Subcutaneous abdominal adipose tissue (tissue), 5 donors: Measurements from ENCODE around the gene RDX.
"Not testable (repeated sequence)": the region's sequence is repeated elsewhere in the genome, so short reads cannot be mapped to it uniquely, and the experiment has no call there.

Experiments used
- H3K27ac ChIP-seq: one replicate; pipeline ENCODE4 v1.7.0; 2013; ENCODE audit warnings: low read depth, mild to moderate bottlenecking, inconsistent platforms, low read length, moderate library complexity
- H3K27me3 ChIP-seq, 5 donors: one replicate each; pipeline ENCODE4 v1.7.0; 2013; ENCODE audit warnings: low read length in 5 of 5, inconsistent platforms in 1 of 5; ENCODE audit not compliant: control insufficient read depth in 5 of 5, insufficient read depth in 4 of 5
- H3K36me3 ChIP-seq, 5 donors: one replicate each; pipeline ENCODE4 v1.7.0; 2013; ENCODE audit warnings: low read length in 5 of 5; ENCODE audit not compliant: control insufficient read depth in 5 of 5, insufficient read depth in 5 of 5
- H3K4me1 ChIP-seq, 5 donors: one replicate each; pipeline ENCODE4 v1.7.0; 2013; ENCODE audit warnings: low read length in 5 of 5, mild to moderate bottlenecking in 3 of 5, moderate library complexity in 1 of 5; ENCODE audit not compliant: control insufficient read depth in 5 of 5, insufficient read depth in 5 of 5
- H3K4me3 ChIP-seq, 5 donors: one replicate each; pipeline ENCODE4 v1.7.0; 2013; ENCODE audit warnings: low read length in 5 of 5, low read depth in 1 of 5
- H3K9ac ChIP-seq, 5 donors: one replicate each; pipeline ENCODE4 v1.7.0; 2013; ENCODE audit warnings: low read length in 5 of 5, mild to moderate bottlenecking in 4 of 5, moderate library complexity in 3 of 5
- H3K9me3 ChIP-seq, 5 donors: one replicate each; pipeline ENCODE4 v1.7.0; 2013; ENCODE audit warnings: low read length in 5 of 5; ENCODE audit not compliant: control insufficient read depth in 5 of 5
- donor health status: healthy.
- donor health status: healthy.
- donor health status: healthy.
- donor health status: healthy.
- donor health status: healthy.

Gene RDX

DNA sequence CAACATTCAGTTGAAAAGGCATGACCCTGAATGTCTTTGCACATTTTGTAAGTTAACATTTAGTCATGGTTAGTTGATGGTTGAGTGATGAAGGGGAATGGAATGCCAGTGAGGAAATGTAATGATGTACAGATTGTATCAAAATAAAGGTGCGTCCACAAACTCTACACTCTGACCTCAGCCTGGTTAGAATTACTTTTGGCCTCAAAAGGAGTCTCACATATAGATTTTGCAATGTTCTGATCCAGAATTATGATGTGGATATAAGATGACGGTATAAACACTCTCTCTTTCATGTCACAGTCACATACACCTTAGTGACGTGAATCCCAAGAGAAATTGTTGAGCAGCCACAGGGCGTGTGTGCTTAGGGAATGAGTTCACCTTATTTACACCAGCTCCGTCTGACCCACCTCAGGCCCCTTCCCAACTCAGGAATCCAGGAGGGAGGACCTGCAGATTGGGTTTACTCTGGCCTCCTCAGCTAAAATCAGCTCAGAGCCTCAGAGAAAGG lies 100.1 kb downstream of the RDX start:
- Histone ChIP-seq H3K27ac (no peak overlapping the region), H3K4me1 (no peaks in the 10 kb centered on the region), H3K9ac (no peak overlapping the region), H3K27me3 (no peaks in the 10 kb centered on the region), H3K36me3 (no peaks in the 10 kb centered on the region), H3K9me3 (no peaks in the 10 kb centered on the region), H3K4me3 (no peak overlapping the region)

DNA sequence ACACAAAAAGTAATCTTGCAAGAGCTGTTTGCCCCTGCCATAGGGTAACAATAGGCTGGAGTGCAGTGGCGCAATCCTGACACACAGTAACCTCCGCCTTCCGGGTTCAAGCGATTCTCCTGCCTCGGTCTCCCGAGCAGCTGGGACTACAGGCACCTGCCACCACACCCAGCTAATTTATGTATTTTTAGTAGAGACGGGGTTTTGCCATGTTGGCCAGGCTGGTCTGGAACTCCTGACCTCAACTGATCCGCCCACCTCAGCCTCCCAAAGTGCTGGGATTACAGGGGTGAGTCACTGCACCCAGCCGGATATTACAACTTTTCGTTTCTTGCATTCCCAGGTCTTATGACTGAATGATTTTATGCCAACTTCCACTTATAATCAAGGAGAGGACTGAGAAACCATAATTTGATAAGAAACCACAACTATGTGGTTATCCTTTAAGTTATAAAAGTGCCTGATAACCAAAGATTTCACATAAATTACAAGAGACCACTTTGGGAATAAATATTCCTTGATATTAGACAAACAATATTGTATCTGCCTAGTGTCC lies 102.1 kb downstream of the RDX start:
- not testable (repeated sequence) for H3K4me3 ChIP-seq, H3K9me3 ChIP-seq, H3K27ac ChIP-seq, H3K9ac ChIP-seq, H3K27me3 ChIP-seq, H3K36me3 ChIP-seq, H3K4me1 ChIP-seq

DNA sequence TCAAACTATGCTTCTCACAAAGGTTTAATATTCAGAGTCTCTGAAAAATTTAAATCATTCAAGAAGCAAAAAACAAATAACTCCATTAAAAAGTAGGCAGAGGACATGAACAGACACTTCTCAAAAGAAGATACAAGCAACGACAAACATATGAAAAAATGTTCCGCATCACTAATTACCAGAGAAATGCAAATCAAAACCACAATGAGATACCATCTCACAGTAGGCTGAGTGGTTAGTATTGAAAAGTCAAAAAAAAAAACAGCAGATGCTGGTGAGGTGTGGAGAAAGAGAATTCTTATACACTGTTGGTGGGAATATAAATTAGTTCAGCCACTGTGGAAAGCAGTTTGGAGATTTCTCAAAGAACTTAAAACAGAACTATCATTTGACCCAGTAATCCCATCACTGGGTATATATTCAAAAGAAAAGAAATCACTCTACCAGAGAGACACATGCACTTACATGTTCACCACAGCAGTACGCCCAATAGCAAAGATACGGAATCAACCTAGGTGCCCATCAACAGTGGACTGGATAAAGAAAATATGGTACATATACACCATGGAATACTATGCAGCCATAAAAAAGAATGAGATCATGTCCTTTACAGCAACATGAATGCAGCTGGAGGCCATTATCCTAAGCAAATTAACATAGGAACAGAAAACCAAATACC lies 103.7 kb downstream of the RDX start:
- not testable (repeated sequence) for H3K27me3 ChIP-seq, H3K4me3 ChIP-seq

DNA sequence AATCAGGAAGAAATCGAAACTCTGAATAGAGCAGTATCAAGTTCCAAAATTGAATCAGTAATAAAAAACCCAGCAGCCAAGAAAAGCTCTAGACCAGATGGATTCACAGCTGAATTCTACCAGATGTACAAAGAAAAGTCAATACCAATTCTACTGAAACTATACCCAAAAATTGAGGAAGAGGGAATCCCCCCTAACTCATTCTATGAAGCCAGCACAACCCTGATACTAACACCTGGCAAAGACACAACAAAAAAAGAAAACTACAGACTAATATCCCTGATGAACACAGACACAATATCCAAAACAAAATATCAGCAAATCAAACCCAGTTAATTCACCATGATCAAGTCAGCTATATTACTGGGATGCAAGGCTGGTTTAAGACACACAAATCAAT lies 105.5 kb downstream of the RDX start:
- Histone ChIP-seq H3K4me1 (no peaks in the 10 kb centered on the region), H3K27me3 (no peaks in the 10 kb centered on the region), H3K27ac (no peak overlapping the region), H3K9me3 (no peaks in the 10 kb centered on the region), H3K9ac (no peak overlapping the region), H3K36me3 (no peaks in the 10 kb centered on the region), H3K4me3 (no peak overlapping the region)

More for the DNA sequence above, 103.7 kb downstream of the RDX start:
- H3K27ac ChIP-seq, H3K4me1 ChIP-seq, H3K9me3 ChIP-seq, H3K9ac ChIP-seq, H3K36me3 ChIP-seq: not testable (repeated sequence)

DNA sequence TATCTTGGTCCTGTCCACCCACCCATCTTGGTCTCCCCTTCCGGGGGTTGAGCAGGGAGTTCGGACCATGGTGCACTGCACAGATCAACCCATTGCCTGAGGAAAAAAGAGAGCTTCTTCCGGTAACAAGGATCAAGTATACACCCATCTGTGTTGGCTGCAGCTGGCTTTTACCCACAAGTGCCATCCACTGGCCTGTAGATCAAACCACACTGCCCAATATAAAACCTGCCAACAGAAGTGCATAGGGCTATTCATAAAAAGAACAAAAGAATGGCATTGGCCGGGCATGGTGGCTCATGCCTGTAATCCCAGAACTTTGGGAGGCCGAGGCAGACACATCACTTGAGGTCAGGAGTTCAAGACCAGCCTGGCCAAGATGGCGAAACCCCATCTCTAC lies 108.7 kb downstream of the RDX start:
- Histone ChIP-seq H3K9ac (no peak overlapping the region), H3K27ac (no peak overlapping the region), H3K36me3 (peaks cover 0 to 2% (median 0%) of the 10 kb centered on the region in 5 donors), H3K27me3 (no peaks in the 10 kb centered on the region), H3K4me1 (no peaks in the 10 kb centered on the region), H3K9me3 (no peaks in the 10 kb centered on the region), H3K4me3 (no peak overlapping the region)

DNA sequence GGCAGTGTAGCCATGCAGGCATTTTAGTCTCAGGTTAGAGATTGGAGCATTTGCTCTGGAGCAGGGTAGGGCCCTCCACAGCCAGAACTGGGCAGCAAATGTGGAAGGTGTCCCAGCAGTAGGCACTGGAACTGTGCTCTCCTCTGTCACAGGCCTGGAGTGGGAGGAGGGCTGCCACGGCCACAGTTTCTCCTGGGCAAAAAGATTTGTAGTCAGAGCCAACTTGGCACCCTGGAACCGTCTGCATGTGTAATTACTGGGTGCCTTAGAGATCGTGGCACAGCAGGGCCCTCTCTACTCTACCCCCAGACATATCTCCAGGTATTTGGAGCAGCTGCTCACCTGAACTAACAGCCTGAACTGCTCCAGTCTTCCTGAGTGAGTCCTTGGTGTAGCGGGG lies 109.5 kb downstream of the RDX start:
- Histone ChIP-seq H3K36me3 (peaks cover 0 to 2% (median 0%) of the 10 kb centered on the region in 5 donors), H3K4me3 (no peak overlapping the region), H3K9ac (no peak overlapping the region), H3K9me3 (no peaks in the 10 kb centered on the region), H3K27me3 (no peaks in the 10 kb centered on the region), H3K4me1 (no peaks in the 10 kb centered on the region), H3K27ac (no peak overlapping the region)

DNA sequence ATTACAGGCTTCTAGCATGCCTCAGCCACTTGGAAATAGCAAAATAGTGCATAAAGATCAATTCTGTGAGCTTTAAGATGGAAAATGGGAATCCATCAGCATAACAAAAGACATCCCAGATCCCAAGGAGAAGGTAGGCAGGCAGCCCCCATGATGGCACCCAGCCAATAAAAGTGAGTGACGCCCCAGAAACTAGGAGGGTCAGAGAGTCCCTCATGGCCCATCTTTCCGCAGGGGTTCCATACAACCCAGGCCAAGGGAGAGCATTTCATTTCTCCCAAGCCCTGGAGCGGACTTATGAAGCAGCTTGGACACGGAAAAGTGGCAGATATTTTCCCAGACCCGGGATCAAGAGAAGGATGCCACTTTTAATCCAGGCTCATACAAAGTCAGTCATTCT lies 110.0 kb downstream of the RDX start:
- Histone ChIP-seq H3K4me1 (no peaks in the 10 kb centered on the region), H3K4me3 (no peak overlapping the region), H3K36me3 (peaks cover 0 to 2% (median 0%) of the 10 kb centered on the region in 5 donors), H3K9ac (no peak overlapping the region), H3K27ac (no peak overlapping the region), H3K9me3 (no peaks in the 10 kb centered on the region), H3K27me3 (no peaks in the 10 kb centered on the region)

DNA sequence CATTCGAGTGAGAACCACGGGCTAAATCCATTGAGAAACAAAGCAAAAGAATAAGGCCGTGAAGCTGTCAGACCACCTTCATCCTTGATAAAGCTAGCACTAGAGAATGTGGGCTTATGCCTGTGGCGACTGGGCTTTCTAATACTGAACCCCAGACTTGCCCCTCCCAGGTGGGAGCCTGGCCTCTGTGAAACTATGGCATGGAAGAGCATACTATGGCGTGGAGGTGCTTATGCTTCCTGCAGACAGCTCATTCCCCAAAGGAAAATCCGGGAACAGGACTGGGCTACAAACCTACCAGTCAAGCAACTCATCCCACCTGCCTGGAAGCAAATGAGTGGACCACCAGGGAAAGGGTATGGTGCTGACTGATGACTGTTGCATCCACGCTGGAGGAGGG lies 110.8 kb downstream of the RDX start:
- H3K4me1 ChIP-seq = no peaks in the 10 kb centered on the region
- no peak overlapping the region for H3K9ac ChIP-seq
- H3K27ac ChIP-seq = no peak overlapping the region

DNA sequence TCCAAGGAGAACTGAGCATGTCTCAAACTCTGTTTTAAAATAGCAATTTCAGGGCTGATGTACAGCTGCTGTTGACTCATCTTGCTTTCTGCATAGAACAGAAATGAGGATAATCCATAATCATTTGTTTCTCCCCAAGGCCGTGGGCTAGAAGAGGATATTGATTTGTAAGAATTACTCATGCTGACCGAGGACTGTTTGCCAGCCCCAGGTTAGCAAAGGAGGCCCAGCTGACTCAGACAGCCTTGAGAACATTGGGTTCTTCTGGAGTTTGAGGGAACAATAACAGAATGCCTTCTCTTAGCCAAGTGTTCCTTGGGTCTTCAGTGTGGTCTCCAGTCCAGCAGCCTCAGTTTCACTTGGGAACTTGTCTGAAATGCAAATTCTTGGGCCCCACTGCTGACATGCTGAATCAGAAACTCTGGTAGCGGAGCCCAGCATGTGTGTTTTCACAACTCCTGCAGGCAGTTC lies 111.3 kb downstream of the RDX start:
- Histone ChIP-seq H3K9ac (no peak overlapping the region), H3K4me3 (no peak overlapping the region), H3K27ac (no peak overlapping the region), H3K36me3 (peaks cover 0 to 2% (median 0%) of the 10 kb centered on the region in 5 donors), H3K27me3 (no peaks in the 10 kb centered on the region), H3K9me3 (no peaks in the 10 kb centered on the region), H3K4me1 (no peaks in the 10 kb centered on the region)

More for the DNA sequence above, 110.8 kb downstream of the RDX start:
- Histone ChIP-seq H3K36me3 (peaks cover 0 to 2% (median 0%) of the 10 kb centered on the region in 5 donors), H3K27me3 (no peaks in the 10 kb centered on the region), H3K4me3 (no peak overlapping the region), H3K9me3 (no peaks in the 10 kb centered on the region)

DNA sequence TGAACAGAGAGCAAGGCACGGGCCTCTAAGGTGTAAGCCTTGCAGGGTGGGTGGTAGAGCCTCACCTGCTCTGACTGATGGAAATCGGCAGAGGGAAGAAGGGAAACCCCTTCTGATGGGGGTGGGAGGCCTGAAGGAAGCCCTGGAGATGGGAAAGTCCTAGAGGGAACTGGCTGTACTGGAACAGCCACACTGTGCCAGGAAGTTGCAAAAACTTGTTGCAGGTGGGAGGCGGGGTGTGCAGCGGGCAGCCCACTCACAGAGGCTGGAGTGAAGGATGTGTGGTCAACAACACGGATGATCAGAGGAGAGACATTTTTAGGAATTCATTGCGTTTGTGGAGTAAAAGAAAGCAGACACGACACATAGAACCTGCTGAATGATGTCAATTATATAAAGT lies 112.0 kb downstream of the RDX start:
- Histone ChIP-seq H3K36me3 (peaks cover 0 to 2% (median 0%) of the 10 kb centered on the region in 5 donors), H3K27me3 (no peaks in the 10 kb centered on the region), H3K9ac (no peak overlapping the region), H3K27ac (no peak overlapping the region), H3K4me3 (no peak overlapping the region), H3K9me3 (no peaks in the 10 kb centered on the region), H3K4me1 (no peaks in the 10 kb centered on the region)
